Activated CD4-positive, CD25-positive, alpha-beta regulatory T cell treated with anti-CD3 and anti-CD28 coated beads, Interleukin-2, amount 50 U/mL, for 24 hours (primary cell): ENCODE results near the gene TEAD1.

Experiments
- ATAC-seq, 2 donors: fragments of 150-1000 bp; cut with Tn5 transposase; one replicate each; pipeline ENCODE4 v1.10.0; 2021; ENCODE audit warnings: mild to moderate bottlenecking in 1 of 2, moderate library complexity in 1 of 2

The TEAD1 gene

DNA sequence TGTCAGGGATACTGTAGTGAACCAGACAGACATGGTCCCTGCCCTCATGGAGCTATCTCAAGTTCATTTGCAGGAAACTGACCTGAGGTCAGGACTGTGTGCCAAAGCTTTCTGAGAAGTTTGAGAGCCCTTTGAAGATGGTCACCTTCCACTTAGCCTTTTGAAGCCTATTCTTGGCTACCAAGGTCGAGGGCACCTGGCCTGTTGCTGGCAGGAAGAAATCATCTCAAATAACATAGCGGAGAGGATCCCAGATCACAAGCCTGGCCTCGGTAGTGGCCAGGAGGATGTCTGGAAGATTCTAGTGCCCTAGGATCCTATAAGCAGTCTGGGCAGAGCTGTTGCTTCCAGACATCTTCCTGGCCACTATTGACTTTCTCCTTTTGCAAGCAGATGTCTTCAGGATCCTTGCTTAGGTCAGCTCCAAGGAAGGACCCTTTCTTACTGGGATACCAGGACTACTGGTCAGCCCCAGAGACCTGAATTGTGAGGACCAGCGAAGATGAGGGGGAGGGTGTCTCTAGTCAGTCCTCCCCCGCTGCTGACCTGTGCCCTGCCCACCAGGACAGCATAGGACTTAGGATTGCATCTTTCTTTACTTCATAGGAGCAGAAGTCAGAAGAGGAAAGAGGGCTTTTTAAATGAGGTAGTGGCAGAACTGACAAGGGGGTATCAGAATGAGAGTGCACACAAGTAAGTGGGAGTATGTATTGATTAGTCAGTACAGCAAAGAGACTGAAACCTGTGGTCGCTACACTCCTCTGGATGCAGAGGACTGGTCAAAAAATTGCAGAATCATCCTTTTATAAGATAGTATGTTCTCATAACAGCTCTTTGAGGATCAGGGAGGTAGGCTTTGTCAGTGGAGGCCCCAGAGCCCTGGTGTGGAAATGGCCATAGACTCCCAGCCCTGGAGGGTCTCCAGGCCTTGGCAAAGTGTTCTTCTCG is 94.8 kb downstream of the TEAD1 start:
- no peak for ATAC-seq

DNA sequence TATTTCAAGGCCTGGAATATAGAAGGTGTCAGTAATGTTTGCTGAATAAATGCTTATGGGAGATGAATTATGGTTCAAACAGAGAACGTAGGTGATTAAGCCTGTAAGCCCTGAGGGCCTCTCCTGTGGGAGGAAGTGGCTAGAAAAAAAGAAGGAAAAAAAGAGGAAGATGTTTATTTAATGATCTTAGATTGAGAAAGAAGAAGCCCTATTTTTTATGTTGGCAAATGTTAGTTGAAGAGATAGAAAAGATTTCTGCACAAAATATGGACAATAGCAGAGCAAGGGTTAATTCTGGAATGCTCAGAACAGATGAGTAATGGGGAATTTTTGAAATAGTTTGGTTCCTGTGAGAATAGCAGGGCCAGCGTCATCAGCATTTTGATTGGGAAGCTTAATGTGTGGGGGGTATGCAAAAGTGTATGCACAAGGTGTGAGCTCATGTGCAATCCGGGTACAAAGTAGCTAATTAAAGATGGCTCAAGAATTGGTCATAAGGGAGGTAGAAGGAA is 95.7 kb downstream of the TEAD1 start:
- ATAC-seq = no peak

- no peak for ATAC-seq
These were observed 96.2 kb downstream of the TEAD1 start for GRCh38 chr11:12770435-12770834.

DNA sequence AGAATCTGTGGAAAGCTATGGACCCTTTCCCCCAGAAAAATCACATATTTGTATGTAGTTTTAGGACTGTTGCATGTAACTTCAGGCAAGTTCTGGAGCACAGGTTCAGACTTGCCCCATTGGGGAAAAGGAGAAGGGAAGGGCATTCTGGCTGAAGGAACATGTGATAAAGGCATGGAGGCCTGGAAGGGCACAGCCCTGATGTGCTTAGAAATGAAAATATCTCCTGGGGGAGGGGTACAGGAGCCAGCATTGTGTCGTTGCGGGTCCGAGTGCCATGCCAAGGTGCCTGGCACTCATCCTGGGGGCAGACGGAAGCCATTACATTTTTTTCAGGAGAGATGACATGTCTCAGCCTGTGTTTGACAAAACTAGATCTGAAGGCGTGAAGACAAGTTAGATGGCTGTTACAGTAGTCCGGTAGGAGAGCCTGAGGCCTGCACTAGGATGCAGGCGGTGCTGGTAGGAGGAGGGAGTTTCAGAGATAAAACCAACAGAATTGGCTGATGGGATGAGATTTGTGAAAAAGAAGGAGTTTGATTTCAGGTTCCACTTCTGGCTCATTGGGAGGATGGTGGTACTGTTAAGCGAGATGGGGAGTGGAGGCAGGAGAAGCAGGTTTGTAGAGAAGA is 96.9 kb downstream of the TEAD1 start:
- no peak for ATAC-seq

GRCh38 chr11:12771875-12772274 is 97.7 kb downstream of the TEAD1 start:
- no peak for ATAC-seq

GRCh38 chr11:12772324-12772723 is 98.1 kb downstream of the TEAD1 start:
- ATAC-seq = no peak

- ATAC-seq = no peak
These were observed 99.4 kb downstream of the TEAD1 start for GRCh38 chr11:12773591-12773990.

DNA sequence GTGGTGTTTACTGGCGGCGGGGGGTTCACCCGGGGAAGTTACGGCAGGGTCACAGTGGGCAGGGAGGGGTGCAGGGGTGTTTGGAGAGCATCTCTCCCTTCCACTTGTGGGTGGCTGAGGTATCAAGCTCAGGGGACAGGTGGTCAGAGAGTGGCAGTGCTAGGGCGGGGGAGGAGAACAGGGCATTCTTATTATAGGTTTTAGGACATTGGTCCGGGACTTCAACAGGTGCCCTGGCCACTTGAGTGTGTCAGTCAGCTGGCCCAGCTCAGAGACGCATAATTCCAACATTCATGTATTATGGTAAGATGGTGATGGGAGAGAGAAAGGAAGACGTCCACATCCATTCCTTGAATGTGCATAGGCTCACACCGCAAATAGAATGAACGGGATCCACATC is 101.7 kb downstream of the TEAD1 start:
- no peak for ATAC-seq

DNA sequence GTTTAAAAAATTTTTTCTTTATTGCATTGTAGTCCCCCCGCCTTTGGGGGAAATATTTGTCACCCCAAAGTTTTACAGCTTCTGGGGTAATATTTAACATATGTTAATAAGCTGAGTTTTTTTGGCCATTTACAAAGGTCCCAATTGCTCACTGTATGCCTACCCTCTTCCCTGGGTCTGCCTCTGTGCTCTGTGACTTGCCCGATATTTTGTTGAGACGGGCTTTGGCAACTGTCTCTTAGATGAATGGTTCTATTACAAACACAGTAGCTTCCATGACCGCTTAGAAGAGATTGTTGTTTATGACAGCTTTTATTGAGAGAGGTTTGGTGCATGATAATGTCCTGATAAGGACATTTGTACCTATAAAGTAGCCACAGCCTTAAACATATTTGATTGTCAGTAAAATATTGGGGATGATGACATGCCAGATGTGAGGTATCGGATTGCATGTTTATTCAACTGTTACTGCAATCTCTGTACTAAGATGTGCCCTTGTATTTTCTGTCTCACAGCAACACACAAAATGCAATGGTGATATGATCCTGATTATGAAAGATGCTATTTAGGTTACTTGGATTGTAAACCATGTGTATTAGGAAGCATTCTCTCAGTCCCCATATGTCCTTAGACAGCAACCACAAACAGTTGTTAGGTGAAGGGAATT is 103.1 kb downstream of the TEAD1 start:
- no peak for ATAC-seq

DNA sequence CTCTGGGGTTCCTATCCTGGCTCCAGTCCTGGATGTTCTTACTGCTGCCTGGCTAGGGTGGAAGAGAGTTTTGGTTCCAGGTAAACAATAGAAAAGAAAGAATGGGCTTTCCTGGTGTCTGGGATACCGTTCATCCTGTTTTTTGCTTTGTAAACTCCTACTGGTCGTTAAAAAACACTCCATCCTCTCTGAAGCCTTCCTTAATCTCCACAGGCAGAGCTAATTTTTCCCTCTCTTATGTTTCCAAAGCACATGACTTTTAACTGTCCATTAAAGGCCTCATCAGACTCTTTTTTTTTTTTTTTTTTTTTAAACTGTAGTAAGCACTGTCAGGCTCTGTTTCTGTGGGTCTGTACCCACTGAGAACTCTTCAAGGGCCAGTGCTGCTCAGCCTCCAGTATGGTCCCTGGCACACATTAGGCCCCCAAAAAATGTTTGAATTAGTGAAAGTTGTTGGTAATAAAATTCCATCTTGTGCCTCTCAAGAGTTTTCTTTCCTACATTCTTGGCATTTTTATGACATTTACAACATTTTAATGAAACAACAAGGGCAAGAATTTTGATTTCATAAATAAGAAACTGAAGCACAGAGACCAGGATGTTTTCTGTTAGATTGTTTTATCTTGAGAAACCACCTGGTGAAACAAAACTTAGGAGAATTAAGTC is 104.2 kb downstream of the TEAD1 start:
- ATAC-seq = no peak

DNA sequence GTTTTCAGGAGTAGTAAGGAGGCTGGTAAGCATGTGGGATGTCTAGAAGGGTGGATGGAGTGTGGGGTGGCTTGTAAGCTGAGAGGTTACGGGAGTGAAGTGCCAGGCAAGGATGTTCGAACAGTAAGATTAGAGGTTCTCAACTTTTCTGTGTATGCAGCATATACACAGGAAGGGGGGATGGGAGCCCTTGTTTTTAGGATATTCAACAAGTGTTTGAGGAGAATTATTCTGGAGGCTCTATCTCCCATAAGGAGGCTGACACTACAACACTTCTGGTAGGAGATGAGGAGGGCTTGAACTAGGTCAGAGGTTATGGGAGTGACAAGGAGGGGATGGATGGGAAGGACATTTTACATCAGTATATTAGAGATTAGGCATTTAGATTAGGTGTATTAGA is 109.5 kb downstream of the TEAD1 start:
- ATAC-seq = peak in 1 of 2 donors; percentile 17

DNA sequence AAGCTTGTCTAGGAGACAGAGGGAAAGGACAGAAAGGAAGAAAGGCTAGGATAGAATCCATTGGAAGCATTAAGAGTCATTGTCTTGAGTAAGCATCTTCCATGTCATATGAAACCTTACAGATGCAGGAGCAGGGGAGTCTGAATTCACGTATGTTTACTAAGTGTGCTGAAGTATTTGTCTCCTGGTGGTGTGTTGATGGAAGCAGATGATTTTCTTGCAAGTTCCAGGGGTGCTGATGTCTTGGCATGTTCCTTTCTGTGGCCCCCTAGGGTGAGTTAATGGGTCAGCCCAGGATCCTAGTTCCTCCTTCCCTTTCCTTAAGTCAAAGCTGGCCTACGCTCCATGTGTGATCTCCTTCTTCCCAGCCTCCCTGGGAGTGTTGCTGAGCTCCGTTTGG is 110.2 kb downstream of the TEAD1 start:
- ATAC-seq = no peak

GRCh38 chr11:12784987-12785386 is 110.8 kb downstream of the TEAD1 start:
- no peak for ATAC-seq

DNA sequence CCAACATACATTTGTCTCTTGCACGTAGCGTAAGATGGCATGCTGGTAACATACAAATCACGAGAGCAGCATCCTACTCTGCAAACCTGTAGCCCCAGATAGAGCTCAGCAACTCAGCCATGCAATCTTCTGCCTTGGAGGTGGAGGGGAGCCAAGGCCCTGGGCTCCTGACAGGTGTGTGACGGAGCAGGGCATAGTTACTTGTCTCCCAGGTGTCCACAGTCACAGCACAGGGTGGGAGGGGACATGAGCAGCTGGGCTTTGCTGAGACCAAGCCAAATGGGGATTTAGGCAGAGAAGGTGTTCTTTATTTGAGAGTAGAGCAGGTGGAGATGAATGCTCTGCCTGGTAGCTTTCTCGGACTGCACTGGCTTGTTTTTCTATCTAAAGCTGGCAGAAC is 111.7 kb downstream of the TEAD1 start:
- no peak for ATAC-seq

DNA sequence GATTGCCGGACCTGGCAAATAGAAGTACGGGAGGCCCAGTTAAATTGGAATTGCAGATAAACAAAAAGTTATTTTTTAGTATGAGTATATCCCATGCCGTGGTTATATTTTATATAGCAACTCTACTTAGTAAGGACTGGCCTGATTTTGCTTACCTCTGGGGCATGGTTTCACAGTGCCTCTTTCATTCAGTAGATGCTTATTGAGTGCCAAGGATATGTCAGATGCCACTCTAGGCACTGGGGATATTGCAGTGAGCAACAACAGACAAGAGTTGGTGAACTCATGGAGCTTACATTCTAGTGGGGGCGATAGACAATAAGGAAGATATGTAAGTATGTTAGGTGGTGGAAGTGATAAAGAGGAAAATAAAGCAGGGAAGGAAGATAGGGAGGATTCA is 112.2 kb downstream of the TEAD1 start:
- ATAC-seq = no peak

DNA sequence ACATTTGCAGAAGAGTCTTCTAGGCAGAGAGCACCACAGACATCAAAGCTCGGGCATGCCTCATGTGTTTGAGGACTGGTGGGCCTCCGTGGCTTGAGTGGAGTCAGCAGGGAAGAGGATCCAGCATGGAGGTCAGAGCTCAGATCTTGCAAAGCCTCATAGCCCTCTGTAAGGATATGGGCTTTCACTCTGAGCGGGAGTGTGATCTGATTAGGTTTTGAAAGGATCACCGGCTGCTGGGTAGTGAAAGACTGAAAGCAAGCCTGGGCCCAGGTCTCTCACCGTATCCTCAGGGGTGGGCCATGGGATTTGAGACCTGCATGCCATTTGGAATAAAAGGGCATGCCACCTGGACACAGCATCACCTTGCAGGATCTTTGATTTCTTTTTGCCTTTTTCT is 112.7 kb downstream of the TEAD1 start:
- no peak for ATAC-seq

- no peak for ATAC-seq
These were observed 113.6 kb downstream of the TEAD1 start for GRCh38 chr11:12787847-12788246.

- ATAC-seq = no peak
These were observed 114.8 kb downstream of the TEAD1 start for GRCh38 chr11:12789054-12789453.

DNA sequence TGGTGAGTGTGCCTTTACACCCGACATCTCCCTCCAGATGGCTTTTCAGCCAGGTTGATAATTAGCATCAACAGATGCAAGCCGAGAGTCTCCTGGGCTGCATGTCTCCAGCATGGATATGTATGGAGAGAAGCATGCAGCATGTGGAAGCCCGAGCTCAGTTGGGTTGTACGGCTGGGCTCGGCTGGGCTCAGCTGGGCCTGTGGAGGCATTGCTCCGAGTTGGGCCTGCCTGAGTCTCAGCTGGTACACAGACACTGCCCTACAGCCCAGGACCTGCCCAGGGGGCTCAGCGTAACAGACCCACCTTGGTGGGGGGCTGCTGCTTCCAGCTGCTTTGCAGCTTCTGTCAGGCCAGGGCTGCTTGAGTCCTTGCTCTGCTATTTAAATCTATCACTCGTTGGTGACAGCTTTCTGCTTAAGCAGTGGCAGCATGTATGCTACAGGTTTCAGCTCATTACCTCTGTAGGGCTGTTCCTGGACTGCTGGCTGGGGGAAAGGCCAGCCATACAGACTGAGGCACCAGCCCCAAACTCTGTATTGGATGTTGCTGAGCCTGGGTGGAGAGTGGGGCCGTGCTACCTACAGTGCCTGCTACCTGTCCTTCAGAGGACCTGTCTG is 115.5 kb downstream of the TEAD1 start:
- no peak for ATAC-seq

DNA sequence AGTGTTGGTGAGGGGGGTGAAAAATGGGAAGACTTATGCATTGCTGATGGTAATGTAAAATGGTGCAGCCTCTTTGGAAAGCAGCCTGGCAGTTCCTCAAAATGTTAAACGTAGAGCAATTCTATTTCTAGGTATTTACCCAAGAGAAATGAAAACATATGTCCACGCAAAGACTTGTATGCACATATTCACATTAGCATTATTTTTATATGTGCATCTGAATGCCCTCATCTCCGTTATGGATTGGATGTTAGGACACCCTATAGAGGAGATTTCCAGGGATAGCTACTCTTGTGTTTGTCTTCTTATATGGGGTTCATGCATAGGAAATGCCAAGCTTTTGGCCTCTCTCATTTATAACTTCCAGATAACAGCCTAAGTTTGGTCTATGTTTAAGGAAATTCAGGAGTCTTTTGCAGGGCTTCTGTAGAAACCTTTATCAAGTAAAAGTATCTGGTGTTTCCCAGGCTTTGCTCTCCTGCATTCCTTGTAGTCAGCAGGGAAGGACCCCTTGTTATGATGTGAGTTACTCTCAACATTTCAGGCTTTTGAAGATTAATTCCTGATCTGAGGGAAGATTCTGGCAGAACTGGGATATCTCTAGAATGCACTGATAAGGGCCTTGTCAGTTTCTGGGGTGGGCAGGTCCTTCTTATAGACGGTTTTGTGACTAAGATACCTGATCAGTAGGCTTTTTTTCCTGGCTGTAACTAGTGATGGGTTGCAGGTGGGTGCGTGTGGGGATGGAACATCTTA is 116.8 kb downstream of the TEAD1 start:
- no peak for ATAC-seq

- ATAC-seq = no peak
These were observed 117.8 kb downstream of the TEAD1 start for GRCh38 chr11:12792018-12792417.

DNA sequence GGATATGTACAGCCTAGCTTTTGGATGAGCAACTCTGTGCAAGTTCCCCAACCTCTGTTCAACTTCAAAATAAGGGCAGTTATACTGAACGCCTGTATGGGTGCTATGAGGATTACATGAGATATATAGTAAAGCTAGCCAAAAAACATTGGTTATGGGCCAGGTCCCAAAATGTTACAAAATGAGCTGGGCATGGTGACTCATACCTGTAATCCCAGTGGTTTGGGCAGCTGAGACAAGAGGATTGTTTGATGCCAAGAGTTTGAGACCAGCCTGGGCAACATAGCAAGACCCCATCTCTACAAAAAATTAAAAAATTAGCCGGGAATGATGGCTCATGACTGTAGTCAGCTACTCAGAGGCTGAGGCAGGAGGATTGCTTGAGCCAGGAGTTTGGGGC is 118.4 kb downstream of the TEAD1 start:
- no peak for ATAC-seq
